Neural cell (in vitro differentiated cells): Measurements from ENCODE around the gene COL25A1. TPM values are rescaled to one million over a fixed set of nuclear protein-coding genes. Genes with fewer than 3 reads are reported as not detected.

Experiments used
- H2AFZ ChIP-seq: fragments of 200-600, 300-800 bp; sonication (generic), shearing (Covaris generic); 2 replicates; pipeline ENCODE4 v1.6.0; 2014; ENCODE audit warnings: low read depth, mild to moderate bottlenecking, antibody characterized with exemption, low read length, moderate library complexity
- H3F3A ChIP-seq: fragments of 200-600 bp; shearing (Covaris generic); 2 replicates; pipeline ENCODE4 v1.6.1; 2016; ENCODE audit warnings: mild to moderate bottlenecking, moderate library complexity, mixed read lengths, antibody characterized with exemption, low read length; ENCODE audit not compliant: insufficient read depth, poor library complexity, severe bottlenecking
- H3K27ac ChIP-seq: fragments of 200-600, 300-800 bp; sonication (generic), shearing (Covaris generic); 2 replicates; pipeline ENCODE4 v1.5.1; 2014; ENCODE audit warnings: mild to moderate bottlenecking, low read length, moderate library complexity
- H3K27me3 ChIP-seq: fragments of 300-800, 200-600 bp; sonication (generic), shearing (Covaris generic); 2 replicates; pipeline ENCODE4 v1.6.0; 2014; ENCODE audit warnings: mild to moderate bottlenecking, low read depth, low read length, moderate library complexity; ENCODE audit not compliant: insufficient read depth
- H3K36me3 ChIP-seq: fragments of 300-800, 200-600 bp; sonication (generic), shearing (Covaris generic); 2 replicates; pipeline ENCODE4 v1.5.1; 2014; ENCODE audit warnings: mild to moderate bottlenecking, antibody characterized with exemption, low read length, moderate library complexity; ENCODE audit not compliant: insufficient read depth
- H3K4me2 ChIP-seq: fragments of 300-800, 200-600 bp; sonication (generic), shearing (Covaris generic); 2 replicates; pipeline ENCODE4 v1.6.0; 2014; ENCODE audit warnings: mild to moderate bottlenecking, low read length
- H3K4me3 ChIP-seq: fragments of 300-800, 200-600 bp; sonication (generic), shearing (Covaris generic); 2 replicates; pipeline ENCODE4 v1.5.1; 2014; ENCODE audit warnings: mild to moderate bottlenecking, low read length, moderate library complexity
- H3K79me2 ChIP-seq: fragments of 200-600 bp; shearing (Covaris generic); replicated peaks from 2 replicates; pipeline ENCODE4 v1.6.0; 2014; ENCODE audit warnings: mild to moderate bottlenecking, low read length, moderate library complexity; ENCODE audit not compliant: insufficient read depth
- H3K9ac ChIP-seq: fragments of 300-800, 200-600 bp; sonication (generic), shearing (Covaris generic); 2 replicates; pipeline ENCODE4 v1.6.1; 2016; ENCODE audit warnings: mild to moderate bottlenecking, low read length, mixed read lengths
- H3K9me2 ChIP-seq: fragments of 200-600 bp; shearing (Covaris generic); 2 replicates; pipeline ENCODE4 v1.6.1; 2016; ENCODE audit warnings: mild to moderate bottlenecking, low read length, mixed read lengths; ENCODE audit not compliant: insufficient read depth
- H3K9me3 ChIP-seq: fragments of 200-600, 300-800 bp; sonication (generic), shearing (Covaris generic); 2 replicates; pipeline ENCODE4 v1.6.1; 2016; ENCODE audit warnings: mild to moderate bottlenecking, mixed run types, low read length, moderate library complexity, mixed read lengths
- H4K20me1 ChIP-seq: fragments of 200-600 bp; shearing (Covaris generic); 2 replicates; pipeline ENCODE4 v1.6.1; 2016; ENCODE audit warnings: mild to moderate bottlenecking, mixed run types; ENCODE audit not compliant: insufficient read depth
- EP300 ChIP-seq: fragments of 450-650 bp; conservative IDR thresholded peaks from 2 replicates; pipeline ENCODE4 v1.6.1; 2014; ENCODE audit warnings: antibody characterized with exemption, mild to moderate bottlenecking, moderate library complexity; ENCODE audit not compliant: poor library complexity, severe bottlenecking
- EZH2 ChIP-seq: fragments of 200-600, 300-800 bp; shearing (Covaris generic), sonication (generic); IDR thresholded peaks from 2 replicates; pipeline ENCODE4 v1.6.1; 2014; ENCODE audit warnings: antibody characterized with exemption, low read length, borderline replicate concordance, mild to moderate bottlenecking; ENCODE audit not compliant: insufficient read depth, poor library complexity, severe bottlenecking
- MXI1 ChIP-seq: fragments of 450-650 bp; conservative IDR thresholded peaks from 2 replicates; pipeline ENCODE4 v1.6.1; 2014; ENCODE audit warnings: antibody characterized with exemption, mild to moderate bottlenecking; ENCODE audit not compliant: poor library complexity, severe bottlenecking
- POLR2AphosphoS5 ChIP-seq: IDR thresholded peaks from 2 replicates; pipeline ENCODE4 v1.6.1; 2012
- RAD21 ChIP-seq: fragments of 450-650 bp; conservative IDR thresholded peaks from 2 replicates; pipeline ENCODE4 v1.6.1; 2014; ENCODE audit warnings: antibody characterized with exemption, mild to moderate bottlenecking, moderate library complexity
- SMC3 ChIP-seq: fragments of 450-650 bp; conservative IDR thresholded peaks from 2 replicates; pipeline ENCODE4 v1.6.1; 2014; ENCODE audit warnings: antibody characterized with exemption, mild to moderate bottlenecking, moderate library complexity; ENCODE audit not compliant: poor library complexity
- TAF1 ChIP-seq: IDR thresholded peaks from 2 replicates; pipeline ENCODE4 v1.6.1; 2012; ENCODE audit warnings: low read depth
- polyA plus RNA-seq: library from polyadenylated mRNA; depleted of rRNA; stranded (reverse); fragments of >200 nt; gene quantifications from 2 replicates; pipeline ENCODE4 v1.2.3, GENCODE V29; 2014
- TF ChIP-seq, protein P1 (sequence below): fragments of 450-650 bp; IDR thresholded peaks from 2 replicates; pipeline ENCODE4 v1.5.1; 2014; ENCODE audit warnings: antibody characterized with exemption, mild to moderate bottlenecking, moderate library complexity; ENCODE audit not compliant: poor library complexity, severe bottlenecking
- TF ChIP-seq, protein P2 (sequence below): IDR thresholded peaks from 2 replicates; pipeline ENCODE4 v1.6.1; 2012; ENCODE audit warnings: borderline replicate concordance

COL25A1 gene
- polyA plus RNA-seq, 1 donor from 2014 or later = 32.3 TPM

DNA sequence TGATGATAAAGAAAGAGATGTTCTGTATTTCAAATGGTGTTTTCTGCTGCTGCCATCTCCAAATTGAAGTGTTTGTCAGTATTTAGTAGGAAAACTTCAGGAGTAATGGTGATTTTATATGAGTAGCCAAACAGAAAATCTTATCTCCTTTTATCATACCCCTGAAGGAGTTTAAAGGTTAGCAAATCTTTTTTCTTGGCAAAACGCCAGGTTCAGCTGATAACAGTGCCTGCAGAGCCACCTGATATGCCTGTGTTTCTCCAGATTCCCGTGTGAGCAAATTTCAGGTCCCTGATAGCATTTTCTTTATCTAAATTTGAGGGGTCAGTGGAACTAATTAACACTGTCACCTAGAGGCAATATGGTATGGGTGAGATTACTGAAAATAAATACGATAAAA lies 473.8 kb downstream of the COL25A1 start:
- no peak overlapping the region for H3K27ac ChIP-seq
- no peaks in the 10 kb centered on the region for H4K20me1 ChIP-seq
- no peak overlapping the region for H3K9ac ChIP-seq
- H2AFZ ChIP-seq = no peak overlapping the region
- no peak overlapping the region for H3K4me3 ChIP-seq
- H3F3A ChIP-seq = no peaks in the 10 kb centered on the region
- H3K4me2 ChIP-seq = no peak overlapping the region
- H3K27me3 ChIP-seq = no peaks in the 10 kb centered on the region
- H3K9me3 ChIP-seq = no peaks in the 10 kb centered on the region
- TF ChIP-seq MXI1 (no peak), EZH2 (no peak), POLR2AphosphoS5 (no peak), EP300 (no peak)
- TF ChIP-seq, protein P1, sequence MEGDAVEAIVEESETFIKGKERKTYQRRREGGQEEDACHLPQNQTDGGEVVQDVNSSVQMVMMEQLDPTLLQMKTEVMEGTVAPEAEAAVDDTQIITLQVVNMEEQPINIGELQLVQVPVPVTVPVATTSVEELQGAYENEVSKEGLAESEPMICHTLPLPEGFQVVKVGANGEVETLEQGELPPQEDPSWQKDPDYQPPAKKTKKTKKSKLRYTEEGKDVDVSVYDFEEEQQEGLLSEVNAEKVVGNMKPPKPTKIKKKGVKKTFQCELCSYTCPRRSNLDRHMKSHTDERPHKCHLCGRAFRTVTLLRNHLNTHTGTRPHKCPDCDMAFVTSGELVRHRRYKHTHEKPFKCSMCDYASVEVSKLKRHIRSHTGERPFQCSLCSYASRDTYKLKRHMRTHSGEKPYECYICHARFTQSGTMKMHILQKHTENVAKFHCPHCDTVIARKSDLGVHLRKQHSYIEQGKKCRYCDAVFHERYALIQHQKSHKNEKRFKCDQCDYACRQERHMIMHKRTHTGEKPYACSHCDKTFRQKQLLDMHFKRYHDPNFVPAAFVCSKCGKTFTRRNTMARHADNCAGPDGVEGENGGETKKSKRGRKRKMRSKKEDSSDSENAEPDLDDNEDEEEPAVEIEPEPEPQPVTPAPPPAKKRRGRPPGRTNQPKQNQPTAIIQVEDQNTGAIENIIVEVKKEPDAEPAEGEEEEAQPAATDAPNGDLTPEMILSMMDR = no peak
- TF ChIP-seq, protein P2, sequence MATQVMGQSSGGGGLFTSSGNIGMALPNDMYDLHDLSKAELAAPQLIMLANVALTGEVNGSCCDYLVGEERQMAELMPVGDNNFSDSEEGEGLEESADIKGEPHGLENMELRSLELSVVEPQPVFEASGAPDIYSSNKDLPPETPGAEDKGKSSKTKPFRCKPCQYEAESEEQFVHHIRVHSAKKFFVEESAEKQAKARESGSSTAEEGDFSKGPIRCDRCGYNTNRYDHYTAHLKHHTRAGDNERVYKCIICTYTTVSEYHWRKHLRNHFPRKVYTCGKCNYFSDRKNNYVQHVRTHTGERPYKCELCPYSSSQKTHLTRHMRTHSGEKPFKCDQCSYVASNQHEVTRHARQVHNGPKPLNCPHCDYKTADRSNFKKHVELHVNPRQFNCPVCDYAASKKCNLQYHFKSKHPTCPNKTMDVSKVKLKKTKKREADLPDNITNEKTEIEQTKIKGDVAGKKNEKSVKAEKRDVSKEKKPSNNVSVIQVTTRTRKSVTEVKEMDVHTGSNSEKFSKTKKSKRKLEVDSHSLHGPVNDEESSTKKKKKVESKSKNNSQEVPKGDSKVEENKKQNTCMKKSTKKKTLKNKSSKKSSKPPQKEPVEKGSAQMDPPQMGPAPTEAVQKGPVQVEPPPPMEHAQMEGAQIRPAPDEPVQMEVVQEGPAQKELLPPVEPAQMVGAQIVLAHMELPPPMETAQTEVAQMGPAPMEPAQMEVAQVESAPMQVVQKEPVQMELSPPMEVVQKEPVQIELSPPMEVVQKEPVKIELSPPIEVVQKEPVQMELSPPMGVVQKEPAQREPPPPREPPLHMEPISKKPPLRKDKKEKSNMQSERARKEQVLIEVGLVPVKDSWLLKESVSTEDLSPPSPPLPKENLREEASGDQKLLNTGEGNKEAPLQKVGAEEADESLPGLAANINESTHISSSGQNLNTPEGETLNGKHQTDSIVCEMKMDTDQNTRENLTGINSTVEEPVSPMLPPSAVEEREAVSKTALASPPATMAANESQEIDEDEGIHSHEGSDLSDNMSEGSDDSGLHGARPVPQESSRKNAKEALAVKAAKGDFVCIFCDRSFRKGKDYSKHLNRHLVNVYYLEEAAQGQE = no peak
- H3K79me2 ChIP-seq = no peaks in the 10 kb centered on the region
- no peaks in the 10 kb centered on the region for H3K9me2 ChIP-seq
- H3K36me3 ChIP-seq = no peaks in the 10 kb centered on the region

DNA sequence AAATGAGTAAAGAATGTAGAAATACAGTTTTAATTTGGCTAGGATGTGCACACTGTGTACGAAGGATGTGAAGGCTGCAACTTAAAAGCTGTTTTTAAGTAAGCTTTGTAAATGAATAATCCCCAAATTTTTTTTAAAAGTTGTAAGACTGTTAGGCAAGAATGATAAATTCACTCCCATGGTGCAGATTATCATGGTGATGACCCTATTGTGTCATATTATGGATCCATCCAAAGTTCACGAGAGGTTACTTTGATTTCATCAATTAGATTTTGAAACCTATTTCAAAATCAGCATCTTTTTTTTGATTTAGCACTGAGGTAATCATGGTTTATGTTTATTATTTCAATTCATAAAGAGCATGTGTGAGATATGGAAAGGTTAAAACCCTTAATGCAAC lies 476.7 kb downstream of the COL25A1 start:
- TF ChIP-seq SMC3 (no peak), RAD21 (no peak), EP300 (no peak), TAF1 (no peak), POLR2AphosphoS5 (no peak), EZH2 (no peak), MXI1 (no peak)
- TF ChIP-seq, protein P2 = no peak
- TF ChIP-seq, protein P1 = no peak
- Histone ChIP-seq H3K9ac (no peak overlapping the region), H3K79me2 (no peaks in the 10 kb centered on the region), H3K9me2 (no peaks in the 10 kb centered on the region), H2AFZ (no peak overlapping the region), H4K20me1 (no peaks in the 10 kb centered on the region), H3K4me2 (no peak overlapping the region), H3K27me3 (no peaks in the 10 kb centered on the region), H3K27ac (no peak overlapping the region), H3F3A (no peaks in the 10 kb centered on the region), H3K9me3 (no peaks in the 10 kb centered on the region), H3K36me3 (no peaks in the 10 kb centered on the region), H3K4me3 (no peak overlapping the region)
